ENCODE data around the gene GRM4.
"Not testable (repeated sequence)": the region's sequence is repeated elsewhere in the genome, so short reads cannot be mapped to it uniquely, and the experiment has no call there.

GRM4 gene

DNA sequence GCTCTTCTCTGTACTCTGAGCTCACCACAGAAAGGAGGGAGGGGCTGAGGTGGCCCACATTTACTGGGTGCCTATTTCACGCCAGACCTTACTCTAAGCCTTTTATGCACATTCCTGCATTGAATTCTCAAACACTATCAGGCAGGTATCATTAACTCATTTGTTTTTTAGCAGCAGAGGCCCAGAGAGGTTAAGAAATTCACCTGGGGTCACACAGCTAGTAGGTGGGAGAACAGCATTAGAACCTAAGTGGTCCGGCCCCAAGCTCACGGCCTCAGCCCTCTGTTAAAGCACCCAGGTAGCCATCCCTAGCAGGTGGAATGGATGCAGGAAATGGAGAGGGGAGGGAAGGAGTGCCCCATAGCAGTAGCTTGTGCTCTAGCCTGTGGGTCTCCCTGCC lies 84.5 kb downstream of the GRM4 start:
- DNase-seq = no peak

DNA sequence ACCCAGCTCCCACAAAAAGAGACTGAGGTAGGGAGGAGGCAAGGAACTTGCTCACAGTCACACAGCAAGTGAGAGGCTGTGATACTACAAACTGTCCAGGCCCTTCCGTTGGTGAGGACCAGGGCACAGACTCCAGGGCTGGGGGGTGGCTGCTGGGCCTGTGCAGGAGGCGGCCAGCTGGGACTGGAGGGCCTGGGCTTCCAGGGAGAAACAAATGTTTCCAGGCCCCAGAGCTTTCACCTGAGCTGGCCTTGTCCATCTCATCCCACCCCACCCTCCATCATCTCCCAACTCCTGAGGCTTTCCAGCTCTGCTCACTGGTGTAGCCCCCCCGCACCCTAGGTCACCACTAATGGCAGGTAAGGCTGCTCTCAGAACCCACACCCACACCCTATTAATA lies 86.0 kb downstream of the GRM4 start:
- DNase-seq = no peak

DNA sequence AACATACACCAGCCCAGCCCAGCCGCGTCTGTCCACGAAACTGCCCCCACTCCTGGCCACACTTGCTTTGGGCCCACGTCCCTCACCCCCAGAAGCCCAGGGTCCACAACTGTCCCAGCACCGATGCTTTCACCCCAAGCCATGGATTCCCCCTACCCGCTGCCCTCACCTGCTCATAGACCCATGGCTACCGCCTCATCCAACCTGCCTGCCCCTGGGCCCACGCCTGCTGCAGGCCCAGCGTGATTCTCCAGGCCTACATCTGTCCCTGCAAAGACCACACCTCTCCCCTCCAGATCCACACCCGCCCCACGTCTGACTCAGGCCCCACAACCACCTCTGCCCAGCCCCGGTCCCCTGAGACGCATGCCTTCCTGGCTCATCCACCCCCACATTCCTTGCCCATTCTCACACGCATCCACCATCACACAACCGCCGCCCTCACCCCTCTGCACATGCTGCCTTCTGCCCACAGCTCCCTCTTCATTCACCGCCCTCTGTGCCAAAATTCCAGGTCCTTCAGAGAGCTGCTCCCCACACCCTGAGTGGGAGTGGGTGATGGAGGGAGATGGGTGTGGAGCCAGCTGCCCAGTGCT lies 86.7 kb downstream of the GRM4 start:
- no peak for DNase-seq

DNA sequence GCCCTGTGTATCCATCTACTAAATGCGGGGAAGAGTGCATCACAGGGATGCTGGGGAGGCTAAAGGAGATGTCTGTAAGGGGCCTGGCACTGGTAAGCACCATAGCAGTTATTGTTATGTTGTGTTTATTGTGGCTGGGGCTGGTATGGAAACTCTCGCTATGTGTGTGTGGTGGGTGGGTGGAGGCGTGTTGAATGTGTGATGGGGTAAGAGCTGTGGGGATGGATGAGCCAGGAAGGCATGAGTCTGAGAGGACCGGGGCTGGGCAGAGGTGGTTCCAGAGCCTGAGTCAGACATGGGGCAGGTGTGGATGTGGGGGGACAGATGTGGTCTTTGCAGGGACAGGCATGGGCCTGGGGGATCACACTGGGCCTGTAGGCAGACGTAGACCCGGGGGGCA lies 88.1 kb downstream of the GRM4 start:
- DNase-seq = no peak

DNA sequence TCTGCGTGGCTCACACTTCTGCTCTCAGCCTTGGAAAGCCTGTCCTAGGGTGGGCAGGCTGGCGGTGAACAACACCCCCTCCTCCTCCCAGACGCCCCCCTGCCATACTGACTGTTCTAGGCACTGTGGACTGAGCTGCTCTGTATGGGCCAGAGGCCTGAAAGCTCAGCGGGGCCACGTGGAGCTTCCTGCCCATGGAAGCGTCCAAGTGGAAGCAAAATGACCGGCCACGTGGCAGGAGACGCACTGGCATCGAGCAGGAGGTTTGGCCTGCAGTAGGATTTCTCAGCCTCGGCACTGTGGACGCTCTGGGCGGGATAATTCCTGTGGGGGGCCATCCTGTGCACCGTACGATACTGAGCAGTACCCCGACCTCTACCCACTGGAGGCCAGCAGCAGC lies 88.7 kb downstream of the GRM4 start:
- no peak for DNase-seq

DNA sequence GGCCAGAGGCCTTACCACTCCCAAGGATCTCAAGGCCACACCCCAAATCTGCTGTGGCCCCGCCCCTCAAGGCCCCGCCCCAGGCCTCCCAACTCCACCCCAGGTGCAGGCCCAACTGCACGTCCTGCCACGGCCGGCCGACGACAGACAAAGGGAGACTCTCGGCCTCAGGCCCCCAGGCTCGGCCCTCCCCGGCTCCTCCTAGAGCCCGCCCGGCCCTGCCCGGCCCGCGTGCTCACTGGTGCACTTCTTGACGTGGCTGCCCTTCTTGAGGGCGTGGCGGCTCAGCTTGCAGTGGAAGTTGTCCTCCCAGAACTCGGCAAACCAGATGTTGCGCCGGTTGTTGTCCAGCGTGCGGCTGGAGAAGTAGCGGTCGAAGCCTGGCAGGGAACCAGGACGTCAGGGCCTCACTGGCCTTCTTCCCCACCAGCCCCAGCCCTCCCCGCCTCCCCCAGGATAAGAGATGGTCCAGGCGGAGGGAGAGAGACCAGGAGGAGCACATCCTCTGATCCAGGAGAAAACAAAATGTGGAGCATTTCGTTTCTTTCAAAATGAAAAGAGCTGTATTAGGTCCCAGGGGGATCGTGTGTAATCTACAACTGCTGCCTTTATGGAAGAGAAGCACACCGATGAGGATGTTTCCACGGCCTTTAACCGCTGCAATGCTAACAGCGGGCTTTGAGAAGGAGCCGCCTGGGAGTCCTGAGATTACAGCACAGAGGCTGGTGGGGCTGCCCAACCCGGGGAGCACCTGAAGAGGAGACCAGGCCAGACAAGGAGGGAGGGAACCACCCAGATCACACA lies 89.4 kb downstream of the GRM4 start:
- no peak for DNase-seq

DNA sequence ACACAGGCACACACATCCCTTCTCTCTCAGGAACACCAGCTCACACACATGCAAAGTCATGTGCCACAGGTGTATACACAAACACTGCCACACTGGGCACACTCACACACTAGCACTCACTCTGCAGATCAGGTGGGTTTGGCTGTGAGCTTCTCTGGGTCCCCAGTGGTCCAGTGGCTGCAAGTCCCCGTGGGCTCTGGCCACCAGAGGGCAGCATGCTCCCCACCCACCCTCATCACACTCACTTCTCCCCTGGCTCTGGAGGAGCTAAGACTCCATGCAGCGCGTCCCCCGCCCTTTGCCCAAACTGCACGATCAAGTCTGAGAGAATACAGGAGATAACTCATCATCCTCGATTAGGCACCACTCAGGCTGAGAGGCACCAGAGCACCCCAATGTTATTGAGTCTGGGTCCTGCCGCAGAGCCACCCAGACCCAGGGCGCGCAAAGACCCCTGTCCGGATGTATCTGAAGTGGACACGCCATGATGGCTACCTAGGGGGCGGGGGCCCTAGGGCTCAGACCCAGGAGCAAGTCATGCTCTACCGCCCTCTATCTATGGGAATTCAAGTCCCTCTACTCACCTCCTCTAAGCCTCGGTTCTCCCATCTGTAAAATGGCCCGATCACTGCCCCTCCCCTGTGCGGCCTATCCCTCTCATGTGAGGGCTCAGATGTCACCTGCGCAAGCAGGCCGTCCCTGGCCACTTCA lies 90.5 kb downstream of the GRM4 start:
- DNase-seq = peak; percentile 63

DNA sequence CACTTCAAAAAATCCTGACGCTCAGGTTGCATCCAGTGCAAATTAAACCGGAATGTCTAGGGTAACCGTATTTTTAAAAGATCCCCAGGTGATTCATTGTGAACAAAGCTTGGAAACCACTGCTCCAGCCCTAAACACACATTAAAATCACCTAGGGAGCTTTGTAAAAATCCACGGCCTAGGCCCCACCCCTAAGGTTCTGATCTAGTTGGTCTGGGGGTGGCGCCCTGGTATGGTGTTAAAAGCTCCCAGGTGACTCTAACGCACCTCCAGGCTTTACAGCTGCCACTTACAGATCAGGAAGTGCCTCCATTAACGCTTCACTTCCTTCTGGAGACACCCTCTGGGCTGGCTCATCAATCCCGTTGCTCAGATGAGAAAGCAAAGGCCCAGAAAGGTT lies 92.2 kb downstream of the GRM4 start:
- DNase-seq = peak; percentile 11

DNA sequence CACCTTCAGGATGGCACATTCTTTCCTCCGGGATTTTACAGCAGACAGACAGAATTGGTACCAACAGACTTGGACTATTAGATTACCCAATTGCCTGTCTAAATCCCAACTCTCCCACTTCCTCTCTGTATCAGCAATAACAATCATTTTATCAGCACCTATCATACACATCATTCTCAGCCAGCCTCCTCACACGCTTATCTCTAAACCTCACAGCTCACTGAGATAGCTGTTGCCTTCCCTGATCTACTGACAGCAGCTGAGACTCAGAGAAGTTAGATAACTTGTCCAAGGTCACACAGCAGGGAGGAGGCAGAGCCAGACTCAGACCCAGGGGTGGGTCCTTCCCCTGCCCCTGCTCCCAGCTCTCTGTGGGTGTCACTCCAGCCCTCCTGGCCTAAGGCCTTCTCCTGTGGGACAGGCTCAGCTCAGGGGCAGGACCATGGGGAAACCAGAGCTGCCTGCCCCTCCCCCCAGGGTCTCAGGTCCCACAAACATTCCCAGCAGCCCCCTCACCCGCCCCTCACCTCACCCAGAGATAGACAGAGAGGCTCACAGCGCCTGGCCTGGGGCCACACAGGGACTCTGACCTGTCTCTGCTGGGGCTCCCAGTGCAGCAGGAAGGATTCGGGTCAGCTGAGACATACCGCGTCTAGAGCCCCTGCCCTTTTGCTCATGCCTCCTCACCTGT lies 92.8 kb downstream of the GRM4 start:
- no peak for DNase-seq

DNA sequence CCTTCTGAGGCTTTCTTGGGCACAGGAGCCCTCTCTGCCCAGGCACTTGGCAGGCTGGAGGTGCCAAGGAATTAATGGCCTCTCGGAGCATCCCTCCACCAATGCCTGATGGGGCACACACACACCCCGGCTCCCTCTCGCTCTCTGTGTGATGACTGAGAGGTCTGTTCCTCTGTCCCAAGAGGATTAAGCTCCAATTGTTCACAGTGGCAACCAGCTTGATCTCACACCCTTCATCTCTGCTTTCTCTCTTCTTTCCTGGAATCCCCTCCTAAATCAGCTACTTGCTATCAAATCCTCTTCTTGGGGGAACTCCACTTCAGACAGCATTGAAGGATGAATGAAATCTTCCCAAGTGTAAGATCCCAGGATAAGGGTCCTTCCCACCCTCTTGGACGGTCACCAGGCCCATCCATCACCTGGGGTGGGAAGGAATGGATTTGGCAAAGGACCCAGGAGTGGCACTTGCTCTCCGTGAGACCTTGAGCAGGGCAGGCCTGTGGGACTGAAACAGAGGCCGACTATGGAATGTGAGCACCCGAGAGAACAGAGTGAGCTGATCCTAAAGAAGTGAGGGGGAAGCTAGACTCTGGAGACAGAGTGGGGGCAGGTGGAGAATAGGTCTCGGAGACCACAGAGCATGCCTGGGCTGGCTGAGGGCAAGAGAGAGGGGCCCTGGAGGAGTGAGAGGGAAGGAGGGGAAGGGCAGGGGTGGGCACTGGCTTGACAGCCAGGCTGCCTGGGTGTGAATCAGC lies 93.6 kb downstream of the GRM4 start:
- no peak for DNase-seq

DNA sequence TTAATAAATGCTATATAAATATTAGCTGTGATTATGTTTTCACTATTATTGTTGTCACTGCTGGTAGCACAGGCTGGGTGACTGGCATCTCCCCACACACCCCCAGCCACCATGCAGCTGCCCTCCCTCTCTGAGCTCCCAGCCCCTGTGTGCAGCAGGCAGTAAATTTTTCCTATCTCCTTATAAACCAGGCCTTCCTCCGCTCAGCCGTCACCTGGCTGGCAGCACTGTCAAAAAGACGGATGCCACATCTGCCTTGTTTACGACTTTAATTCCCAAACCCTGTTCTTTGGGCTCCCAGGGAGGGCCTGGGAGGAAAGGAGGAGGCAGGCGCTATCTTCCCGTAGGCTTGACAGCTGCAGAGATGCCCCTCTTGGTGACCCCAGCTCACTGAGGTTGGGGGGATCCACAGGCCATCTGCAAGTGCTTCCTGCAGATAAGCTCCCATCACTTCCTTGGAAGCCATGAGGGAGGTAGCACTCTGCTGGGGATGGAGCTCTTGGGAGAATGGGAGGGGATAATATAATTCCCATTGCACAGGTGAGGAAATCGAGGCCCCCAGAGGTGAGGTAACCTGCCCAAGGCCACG lies 94.5 kb downstream of the GRM4 start:
- no peak for DNase-seq

DNA sequence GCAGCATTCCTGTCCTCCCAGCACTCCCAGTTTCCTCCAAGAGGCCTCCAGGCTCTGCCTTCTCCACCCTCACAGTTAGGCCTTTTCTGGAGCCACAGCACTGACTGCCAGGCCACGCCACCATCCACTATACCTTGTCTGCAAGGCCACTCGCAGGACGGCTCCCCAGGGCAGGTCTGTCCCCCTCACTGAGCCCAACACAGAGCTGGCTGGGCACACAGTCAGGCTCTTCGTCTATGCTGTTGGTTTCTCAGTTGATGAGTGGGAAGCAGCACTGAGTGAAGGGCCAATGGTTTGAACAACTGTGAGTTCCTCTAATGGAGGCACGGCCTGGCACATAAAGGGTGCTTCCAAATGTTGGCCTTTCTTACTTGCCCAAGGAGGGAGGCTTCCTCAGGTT lies 95.2 kb downstream of the GRM4 start:
- no peak for DNase-seq

DNA sequence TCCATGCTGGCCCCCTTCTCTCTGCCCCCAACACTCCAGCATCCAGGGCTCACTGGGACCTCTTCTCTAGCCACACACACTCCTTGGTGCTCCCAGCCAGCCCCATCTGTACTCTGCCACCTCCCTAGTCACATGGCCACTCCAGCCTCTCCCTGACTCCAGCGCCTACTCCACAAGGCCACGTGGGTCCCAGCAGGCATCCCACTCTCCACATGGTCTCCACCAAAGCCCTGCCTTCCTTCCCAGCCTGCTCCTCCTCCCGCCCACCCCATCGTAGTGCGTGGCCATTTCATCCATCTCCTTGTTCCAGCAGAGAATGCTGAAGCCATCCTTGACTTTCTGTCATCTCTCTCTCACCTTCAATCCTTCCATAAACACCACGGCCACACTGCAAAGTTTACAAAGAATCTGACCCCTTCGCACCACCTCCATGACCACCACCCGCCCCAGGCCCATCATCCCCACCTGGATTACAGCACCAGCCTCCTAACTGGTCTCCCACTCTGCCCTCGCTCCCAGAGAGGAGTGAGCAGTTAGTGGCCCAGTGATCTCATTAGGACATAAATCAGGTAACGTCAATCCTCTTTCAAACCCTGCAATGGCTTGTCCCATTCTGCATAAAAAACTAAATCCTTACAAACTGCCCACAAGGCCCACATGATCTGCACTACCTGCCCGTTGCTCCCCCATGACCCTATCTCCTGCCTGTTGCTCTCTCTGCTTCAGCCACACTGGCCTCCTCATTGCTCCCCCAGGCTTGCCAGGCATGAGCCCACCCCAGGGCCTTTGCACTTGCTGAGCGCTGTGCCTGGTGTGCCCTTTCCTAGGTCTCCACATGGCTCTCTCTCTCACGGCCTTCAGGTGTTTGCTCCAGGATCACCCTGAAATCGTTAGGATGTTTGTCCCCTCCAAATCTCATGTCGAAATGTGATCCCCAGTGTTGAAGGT lies 96.2 kb downstream of the GRM4 start:
- DNase-seq = no peak

DNA sequence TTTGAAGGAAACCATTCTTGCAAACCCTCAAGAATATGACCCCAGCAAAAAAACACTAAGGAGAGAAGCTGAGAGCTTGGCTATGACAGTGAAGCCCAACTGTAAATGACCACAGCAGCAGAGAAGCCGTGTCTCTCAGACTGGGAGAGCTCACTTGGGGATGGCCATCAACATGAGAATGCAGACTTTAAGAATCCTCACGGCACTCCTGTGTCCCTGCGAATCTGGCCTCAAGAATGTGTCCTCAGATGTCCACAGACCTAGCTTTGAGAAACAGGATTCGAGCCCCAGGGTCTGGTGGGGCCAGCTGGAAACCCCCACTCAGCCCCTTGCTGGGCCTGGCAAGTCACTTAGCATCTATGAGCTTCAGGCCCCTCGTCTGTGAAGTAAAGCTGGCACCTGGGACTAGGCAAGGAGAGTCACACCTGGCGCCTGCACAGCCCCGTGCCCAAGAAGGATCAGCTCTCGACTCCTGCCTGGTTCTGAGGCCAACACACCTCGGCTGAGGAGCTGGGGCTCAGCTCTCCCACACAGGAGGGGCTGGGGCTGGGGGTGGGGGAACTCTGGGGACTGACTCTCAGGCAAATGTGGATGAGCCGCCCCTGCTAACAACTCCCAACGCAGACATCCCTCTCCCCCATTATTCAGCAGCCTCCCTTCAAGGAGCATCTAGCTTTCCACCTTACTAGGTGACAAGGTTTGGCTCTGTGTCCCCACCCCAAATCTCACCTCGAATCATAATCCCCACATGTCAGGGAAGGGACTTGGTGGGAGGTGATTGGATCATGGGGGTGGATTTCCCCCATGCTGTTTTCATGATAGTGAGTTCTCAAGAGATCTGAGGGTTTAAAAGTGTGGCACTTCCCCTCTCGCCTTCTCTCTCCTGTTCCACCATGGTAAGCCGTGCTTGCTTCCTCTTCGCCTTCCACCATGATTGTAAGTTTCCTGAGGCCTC lies 97.7 kb downstream of the GRM4 start:
- no peak for DNase-seq

DNA sequence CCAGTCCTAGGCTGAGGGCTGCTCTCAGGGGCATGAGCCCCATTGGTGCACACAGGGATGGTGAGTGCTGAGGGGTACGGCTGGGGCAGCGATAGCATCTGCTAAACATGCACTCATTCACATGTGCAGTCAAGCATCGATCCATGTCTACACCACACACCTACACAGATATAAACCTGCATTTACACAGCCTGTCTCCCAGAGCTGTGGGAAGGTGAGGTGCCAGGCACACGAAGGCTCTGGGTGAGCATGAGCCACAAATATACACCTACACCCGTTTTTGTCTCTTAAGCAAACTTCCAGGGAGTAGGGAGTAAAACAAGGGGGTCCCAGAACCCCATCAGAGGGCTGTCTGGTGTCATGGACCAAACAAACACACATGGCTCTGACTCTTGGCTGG lies 99.3 kb downstream of the GRM4 start:
- DNase-seq = no peak

DNA sequence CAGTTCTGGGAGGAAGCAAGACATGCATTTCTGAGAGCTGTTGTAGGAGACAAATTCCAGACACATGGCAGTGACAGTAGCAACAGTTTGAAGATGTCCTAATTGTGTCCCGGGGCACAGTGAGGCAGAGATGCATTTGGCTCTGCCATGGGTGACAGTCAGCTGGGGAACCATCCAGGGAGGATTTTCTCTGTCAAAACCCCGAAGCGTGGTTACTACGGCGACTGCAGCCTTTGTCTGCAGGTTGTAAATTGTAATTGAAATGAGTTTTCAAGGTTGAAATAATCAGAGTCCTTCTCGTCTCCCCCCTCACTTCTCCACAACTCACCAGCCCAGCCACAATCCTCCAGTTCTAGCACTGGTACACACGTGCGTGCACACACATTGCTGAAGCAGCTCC lies 100.1 kb downstream of the GRM4 start:
- no peak for DNase-seq

DNA sequence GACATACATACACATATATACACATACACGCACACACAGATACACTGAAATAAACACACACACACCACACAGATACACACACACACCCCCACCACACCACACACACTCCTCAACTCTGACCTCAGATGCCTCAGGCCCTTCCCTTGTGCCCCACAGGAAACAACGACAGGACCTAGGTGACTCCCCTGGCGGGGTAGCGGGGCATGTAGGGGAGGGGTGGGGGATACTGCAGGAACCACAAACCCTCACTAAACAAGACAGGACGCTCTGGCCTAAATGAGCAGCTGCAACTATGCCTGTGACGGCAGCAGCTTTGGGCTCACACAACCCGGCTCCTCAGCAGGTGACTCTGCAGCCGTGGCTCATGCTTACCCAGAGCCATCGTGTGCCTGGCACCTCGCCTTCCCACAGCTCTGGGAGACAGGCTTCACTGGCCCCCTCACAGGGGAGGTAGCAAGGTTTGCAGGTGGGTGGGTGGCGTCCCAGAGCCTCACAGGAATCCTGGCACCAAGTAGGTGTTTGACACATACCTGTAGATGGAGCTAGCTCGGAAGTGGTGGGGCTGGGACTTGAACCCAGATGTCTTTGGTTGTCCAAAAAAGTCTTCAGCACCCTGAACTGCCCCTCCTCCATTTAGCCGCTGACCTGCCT lies 100.8 kb downstream of the GRM4 start:
- DNase-seq = no peak

DNA sequence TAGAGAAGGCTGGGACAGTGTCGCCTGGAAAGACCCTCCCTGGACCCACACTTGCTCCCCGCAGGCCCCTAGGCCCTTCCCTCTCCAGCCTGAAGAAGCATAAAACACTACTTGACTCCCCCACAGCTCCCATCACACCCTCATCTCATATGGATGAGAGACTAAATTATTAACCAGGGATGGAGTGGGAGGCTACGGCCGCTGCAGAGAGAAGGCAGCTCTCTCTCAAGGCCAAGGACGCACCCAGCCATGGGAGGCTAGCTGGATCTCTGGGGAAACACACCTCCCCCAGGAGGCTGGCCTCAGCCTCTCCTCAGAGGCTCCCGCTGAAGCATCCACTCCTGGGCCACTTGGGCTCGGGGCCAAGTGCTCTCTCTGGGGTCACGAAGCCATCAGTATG lies 102.5 kb downstream of the GRM4 start:
- DNase-seq = no peak

DNA sequence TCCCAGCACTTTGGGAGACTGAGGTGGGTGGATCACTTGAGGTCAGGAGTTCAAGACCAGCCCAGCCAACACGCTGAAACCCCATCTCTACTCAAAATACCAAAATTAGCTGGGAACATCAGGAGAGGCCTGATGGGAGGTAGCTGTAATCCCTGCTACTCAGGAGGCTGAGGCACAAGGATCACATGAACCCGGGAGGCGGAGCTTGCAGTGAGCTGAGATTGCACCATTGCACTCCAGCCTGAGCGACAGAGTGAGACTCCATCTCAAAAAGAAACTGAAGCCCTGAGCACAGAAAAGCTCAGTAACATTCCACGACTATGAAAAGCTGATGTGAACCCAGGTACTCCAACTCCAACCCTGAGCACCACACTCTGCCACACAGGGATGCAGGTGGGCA lies 103.9 kb downstream of the GRM4 start:
- not testable (repeated sequence) for DNase-seq

DNA sequence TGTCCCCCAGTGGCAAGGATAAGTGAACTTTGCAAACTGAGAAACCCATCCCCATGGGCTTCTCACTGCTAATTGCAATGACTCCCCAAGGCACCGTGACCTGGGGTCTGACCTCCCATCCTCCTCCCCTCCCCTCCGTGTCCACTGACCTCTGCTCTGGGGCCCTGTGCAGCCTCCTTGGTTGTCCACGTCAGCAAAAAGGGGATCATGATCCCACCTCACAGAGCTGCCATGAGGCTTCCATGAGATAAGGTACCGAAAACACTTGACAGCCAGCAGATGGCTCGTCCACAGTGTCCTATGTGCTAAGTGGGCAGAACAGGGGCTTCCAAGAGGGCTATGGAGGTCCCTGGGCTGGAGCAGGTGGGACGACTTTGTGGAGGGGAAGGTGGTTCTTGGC lies 104.5 kb downstream of the GRM4 start:
- no peak for DNase-seq

Measured in COR-L47 (cell line).